Breast epithelium (tissue), 4 donors: ENCODE data around the gene ZNF234. TPM values are rescaled to one million over a fixed set of nuclear protein-coding genes. Genes with fewer than 3 reads are reported as not detected.

ENCODE experiments used
- DNase-seq, 2 donors: peaks; one replicate each; pipeline ENCODE4 v3.0.0-alpha.2; 2019; ENCODE audit warnings: low spot score in 2 of 2
- H3K27ac ChIP-seq, 2 donors: fragments of 200-600 bp; sonication (generic) in 1 of 2; one replicate each; pipeline ENCODE4 v1.5.1; 2016 to 2019; ENCODE audit warnings: mild to moderate bottlenecking in 1 of 2
- H3K27me3 ChIP-seq, 2 donors: fragments of 200-600 bp; sonication (generic) in 1 of 2; one replicate each; pipeline versions ENCODE4 v1.5.1 to v1.6.0; 2017 to 2019; ENCODE audit warnings: control low read depth in 1 of 2, mild to moderate bottlenecking in 1 of 2
- H3K36me3 ChIP-seq: fragments of 200-600 bp; one replicate; pipeline ENCODE4 v1.5.1; 2019
- H3K4me1 ChIP-seq, 2 donors: fragments of 200-600 bp; sonication (generic); one replicate each; pipeline ENCODE4 v1.5.1; 2016 to 2019; ENCODE audit warnings: control low read depth in 1 of 2
- H3K4me3 ChIP-seq, 3 donors: fragments of 200-600 bp; sonication (generic); 1 replicate in 2 of 3; 2 replicates in 1 of 3; pipeline ENCODE4 v1.5.1; 2016 to 2019; ENCODE audit warnings: mild to moderate bottlenecking in 3 of 3, moderate library complexity in 2 of 3
- H3K9me3 ChIP-seq, 2 donors: fragments of 200-600 bp; sonication (generic) in 1 of 2; one replicate each; pipeline ENCODE4 v1.5.1; 2016 to 2019; ENCODE audit warnings: control low read depth in 1 of 2
- CTCF ChIP-seq, 3 donors: fragments of 450-650 bp; IDR thresholded peaks; one replicate each; pipeline ENCODE4 v1.5.1; 2016 to 2017; ENCODE audit warnings: antibody characterized with exemption in 3 of 3, mild to moderate bottlenecking in 3 of 3, moderate library complexity in 3 of 3
- POLR2A ChIP-seq: fragments of 450-650 bp; IDR thresholded peaks from one replicate; pipeline ENCODE4 v1.6.1; 2016; ENCODE audit warnings: antibody characterized with exemption, mild to moderate bottlenecking, moderate library complexity
- POLR2AphosphoS5 ChIP-seq, 3 donors: sonication (generic); formaldehyde crosslinking; IDR thresholded peaks; one replicate each; pipeline ENCODE4 v1.6.1; 2017; ENCODE audit warnings: antibody characterized with exemption in 3 of 3
- intact Hi-C: fragments of 100-400 bp; cut with DNase I; formaldehyde crosslinking; loops from one replicate; pipeline ENCODE4 v1.15.1; 2023; ENCODE audit warnings: low total_unique reads
- total RNA-seq, 3 donors: library from RNA; depleted of rRNA; stranded (reverse); fragments of >200 nt; gene quantifications; one replicate each; pipeline ENCODE4 v1.1.0, GENCODE V29; 2016

The ZNF234 gene
- total RNA-seq, 3 donors from 2014 or later: 6.4 to 11.3 (median 8.2) TPM

GRCh38 chr19:44131955-44132354 lies 9.4 kb upstream of the ZNF234 start:
- intact Hi-C loops: no loop called here
- H3K27ac ChIP-seq: no peak overlapping the region
- TF ChIP-seq POLR2A: no peak
- H3K27me3 ChIP-seq: no peaks in the 10 kb centered on the region
- no peak for DNase-seq
- peaks cover 65 to 81% of the 10 kb centered on the region in 2 donors for H3K9me3 ChIP-seq
- peaks cover 11% of the 10 kb centered on the region for H3K36me3 ChIP-seq
- H3K4me3 ChIP-seq: no peak overlapping the region
- H3K4me1 ChIP-seq: no peaks in the 10 kb centered on the region

GRCh38 chr19:44142059-44142433 lies 692 bp downstream of the ZNF234 start:
- no peak for TF ChIP-seq POLR2A
- no peak for TF ChIP-seq POLR2AphosphoS5 (IDR thresholded peaks at IDR 0.05)
- TF ChIP-seq CTCF (IDR thresholded peaks at IDR 0.05): no peak
- Histone ChIP-seq H3K4me1 (no peaks in the 10 kb centered on the region), H3K4me3 (peak overlapping the region; percentile 86 to 97 (median 90)), H3K27ac (peak overlapping the region; percentile 78 to 88), H3K9me3 (peaks cover 3 to 12% of the 10 kb centered on the region in 2 donors), H3K36me3 (no peaks in the 10 kb centered on the region), H3K27me3 (no peaks in the 10 kb centered on the region)
- DNase-seq: no peak
- intact Hi-C loops: no loop called here

GRCh38 chr19:44149776-44150175 lies 8.4 kb downstream of the ZNF234 start:
- intact Hi-C loops: no loop called here
- TF ChIP-seq CTCF (IDR thresholded peaks at IDR 0.05) (no peak), POLR2A (no peak), POLR2AphosphoS5 (IDR thresholded peaks at IDR 0.05) (no peak)
- DNase-seq: no peak
- Histone ChIP-seq H3K27ac (no peak overlapping the region), H3K4me3 (no peak overlapping the region), H3K27me3 (no peaks in the 10 kb centered on the region), H3K4me1 (no peaks in the 10 kb centered on the region), H3K36me3 (peaks cover 56% of the 10 kb centered on the region), H3K9me3 (peaks cover 43 to 48% of the 10 kb centered on the region in 2 donors)

- H3K27me3 ChIP-seq: no peaks in the 10 kb centered on the region
- peaks cover 56 to 62% of the 10 kb centered on the region in 2 donors for H3K9me3 ChIP-seq
- no peak for TF ChIP-seq POLR2AphosphoS5 (IDR thresholded peaks at IDR 0.05)
- no peak for TF ChIP-seq CTCF (IDR thresholded peaks at IDR 0.05)
- no peak for TF ChIP-seq POLR2A
- H3K36me3 ChIP-seq: peaks cover 69% of the 10 kb centered on the region
- H3K27ac ChIP-seq: no peak overlapping the region
- no peak for DNase-seq
- intact Hi-C loops: no loop called here
- H3K4me1 ChIP-seq: no peaks in the 10 kb centered on the region
- H3K4me3 ChIP-seq: no peak overlapping the region
These were observed 10.1 kb downstream of the ZNF234 start for GRCh38 chr19:44151491-44151890.

DNA sequence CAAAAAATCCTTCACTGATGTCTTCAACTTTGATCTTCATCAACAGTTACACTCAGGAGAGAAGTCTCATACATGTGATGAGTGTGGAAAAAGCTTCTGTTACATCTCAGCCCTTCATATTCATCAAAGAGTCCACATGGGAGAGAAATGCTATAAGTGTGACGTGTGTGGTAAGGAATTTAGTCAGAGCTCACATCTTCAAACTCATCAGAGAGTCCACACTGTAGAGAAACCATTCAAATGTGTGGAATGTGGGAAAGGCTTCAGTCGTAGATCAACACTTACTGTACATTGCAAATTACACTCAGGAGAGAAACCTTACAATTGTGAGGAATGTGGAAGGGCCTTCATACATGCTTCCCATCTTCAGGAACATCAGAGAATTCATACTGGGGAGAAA lies 15.1 kb downstream of the ZNF234 start:
- Histone ChIP-seq H3K9me3 (peaks cover 90 to 99% of the 10 kb centered on the region in 2 donors), H3K4me3 (peak overlapping the region in 1 of 3 donors; percentile 10), H3K4me1 (no peaks in the 10 kb centered on the region), H3K27ac (no peak overlapping the region), H3K27me3 (no peaks in the 10 kb centered on the region), H3K36me3 (peaks cover 47% of the 10 kb centered on the region)
- TF ChIP-seq POLR2AphosphoS5 (IDR thresholded peaks at IDR 0.05) (no peak), CTCF (IDR thresholded peaks at IDR 0.05) (no peak), POLR2A (no peak)
- no peak for DNase-seq
- intact Hi-C loops: no loop called here

GRCh38 chr19:44163789-44164188 lies 22.4 kb downstream of the ZNF234 start:
- no peak overlapping the region for H3K4me3 ChIP-seq
- peaks cover 13% of the 10 kb centered on the region for H3K36me3 ChIP-seq
- DNase-seq: no peak
- no peak overlapping the region for H3K27ac ChIP-seq
- no peaks in the 10 kb centered on the region for H3K27me3 ChIP-seq
- TF ChIP-seq POLR2A (no peak), CTCF (IDR thresholded peaks at IDR 0.05) (no peak), POLR2AphosphoS5 (IDR thresholded peaks at IDR 0.05) (no peak)
- intact Hi-C loops: no loop called here
- H3K9me3 ChIP-seq: peaks cover 51 to 82% of the 10 kb centered on the region in 2 donors
- no peaks in the 10 kb centered on the region for H3K4me1 ChIP-seq
